Kidney (tissue), 14 donors: ENCODE measurements around the gene GPC3. TPM values are rescaled to one million over a fixed set of nuclear protein-coding genes. Genes with fewer than 3 reads are reported as not detected.
"Not testable (repeated sequence)": the region's sequence is repeated elsewhere in the genome, so short reads cannot be mapped to it uniquely, and the experiment has no call there.

ENCODE experiments used
- DNase-seq, 5 donors: peaks; one replicate each; pipeline ENCODE4 v3.0.0-alpha.2; 2013 to 2020
- FAIRE-seq: peaks from 2 replicates; lab custom pipeline; 2012; peaks lifted over from hg19 to GRCh38; lab: Jason Lieb, UNC
- H3K27ac ChIP-seq, 2 donors: one replicate each; pipeline ENCODE4 v1.7.0; 2013; ENCODE audit warnings: low read depth in 2 of 2, low read length in 2 of 2, inconsistent platforms in 1 of 2
- H3K27me3 ChIP-seq: one replicate; pipeline ENCODE4 v1.7.1; 2013; ENCODE audit warnings: low read length, inconsistent platforms; ENCODE audit not compliant: control insufficient read depth, insufficient read depth
- H3K36me3 ChIP-seq, 3 donors: one replicate each; pipeline versions ENCODE4 v1.7.0 to v1.7.1; 2013; ENCODE audit warnings: low read length in 3 of 3, control low read depth in 1 of 3, inconsistent platforms in 1 of 3; ENCODE audit not compliant: insufficient read depth in 3 of 3, control insufficient read depth in 2 of 3
- H3K4me1 ChIP-seq, 3 donors: one replicate each; pipeline versions ENCODE4 v1.7.0 to v1.7.1; 2013; ENCODE audit warnings: low read length in 3 of 3, inconsistent platforms in 1 of 3, low read depth in 1 of 3; ENCODE audit not compliant: control insufficient read depth in 2 of 3, insufficient read depth in 2 of 3
- H3K4me3 ChIP-seq, 3 donors: one replicate each; pipeline versions ENCODE4 v1.7.0 to v1.8.1; 2013; ENCODE audit warnings: low read length in 3 of 3, control low read depth in 1 of 3, inconsistent platforms in 1 of 3
- H3K9ac ChIP-seq, 3 donors: one replicate each; pipeline versions ENCODE4 v1.7.0 to v1.7.1; 2013; ENCODE audit warnings: low read length in 3 of 3, control low read depth in 1 of 3, inconsistent platforms in 1 of 3
- H3K9me3 ChIP-seq, 3 donors: one replicate each; pipeline versions ENCODE4 v1.7.0 to v1.7.1; 2013; ENCODE audit warnings: low read length in 3 of 3, control low read depth in 1 of 3, inconsistent platforms in 1 of 3; ENCODE audit not compliant: control insufficient read depth in 2 of 3, insufficient read depth in 1 of 3
- CTCF ChIP-seq: IDR thresholded peaks from 3 replicates; pipeline ENCODE4 v1.5.1; 2012; ENCODE audit warnings: mild to moderate bottlenecking, moderate library complexity, borderline replicate concordance; ENCODE audit not compliant: insufficient read depth; ENCODE audit errors: extremely low read depth
- intact Hi-C: fragments of 100-400 bp; cut with DNase I; formaldehyde crosslinking; loops from one replicate; pipeline ENCODE4 v1.11.1; 2022
- polyA plus RNA-seq: library from polyadenylated mRNA; stranded (reverse); fragments of 350-450 nt; fragmentation: Illumina TruSeq; extraction: RNeasy Lipid Tissue Mini Kit (QIAGEN cat#74804); gene quantifications from one replicate; pipeline ENCODE4 v1.2.3, GENCODE V29; 2014; ENCODE audit warnings: low read depth, low replicate concordance; ENCODE audit not compliant: insufficient read depth
- total RNA-seq: library from RNA; stranded (reverse); fragmentation: NEBNext Ultra II Directional; extraction: Animal tissue kit (Norgen Biotek cat#: 25700); gene quantifications from one replicate; pipeline ENCODE4 v1.2.1, GENCODE V29; 2021
- donor health status: control.
- donor health status: control.
- donor health status: control.
- donor health status: control.
- donor health status: control.
- donor health status: DM: yes; HTN: yes; CAD: no.
- donor health status: Normal renal cell carcinoma (clear cell type).

GPC3 gene
- total and polyA plus RNA-seq, 2 donors from 2014 or later = 43.0 to 52.5 TPM

DNA sequence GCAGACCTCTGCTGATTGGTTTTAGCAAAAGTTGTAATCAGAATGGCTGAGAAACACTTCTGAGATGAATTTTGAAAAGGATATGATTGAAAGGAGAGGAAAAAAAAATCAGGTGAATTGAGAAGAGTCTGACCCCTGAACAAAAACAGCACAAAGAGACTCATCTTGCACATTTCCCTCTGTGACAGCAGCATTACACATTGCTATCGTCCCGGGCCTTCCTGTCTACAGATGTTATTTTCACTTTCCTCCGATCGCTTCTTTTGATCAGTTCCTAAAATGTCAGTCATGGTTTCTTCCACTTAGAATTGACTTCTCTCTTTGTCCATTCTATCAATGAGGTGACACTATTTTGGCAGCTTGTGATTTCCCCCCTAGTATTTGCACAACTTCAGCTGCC lies 262.6 kb downstream of the GPC3 start:
- intact Hi-C loops = no loop called here
- DNase-seq = no peak
- Histone ChIP-seq H3K27me3 (no peaks in the 10 kb centered on the region), H3K36me3 (no peaks in the 10 kb centered on the region), H3K4me3 (no peak overlapping the region), H3K9me3 (no peaks in the 10 kb centered on the region), H3K4me1 (no peaks in the 10 kb centered on the region), H3K9ac (no peak overlapping the region), H3K27ac (no peak overlapping the region)
- no peak for FAIRE-seq
- no peak for TF ChIP-seq CTCF

- H3K27me3 ChIP-seq, H3K9ac ChIP-seq, H3K27ac ChIP-seq, FAIRE-seq, H3K9me3 ChIP-seq, H3K4me1 ChIP-seq, intact Hi-C loops, DNase-seq, H3K4me3 ChIP-seq, H3K36me3 ChIP-seq: not testable (repeated sequence)
These were observed 265.1 kb downstream of the GPC3 start for GRCh38 chrX:133720269-133720668.

GRCh38 chrX:133715715-133716114 lies 269.7 kb downstream of the GPC3 start:
- Histone ChIP-seq H3K27ac (no peak overlapping the region), H3K36me3 (no peaks in the 10 kb centered on the region), H3K9ac (no peak overlapping the region), H3K4me1 (no peaks in the 10 kb centered on the region), H3K27me3 (no peaks in the 10 kb centered on the region), H3K9me3 (no peaks in the 10 kb centered on the region), H3K4me3 (no peak overlapping the region)
- intact Hi-C loops = no loop called here
- DNase-seq = no peak
- no peak for TF ChIP-seq CTCF
- no peak for FAIRE-seq

DNA sequence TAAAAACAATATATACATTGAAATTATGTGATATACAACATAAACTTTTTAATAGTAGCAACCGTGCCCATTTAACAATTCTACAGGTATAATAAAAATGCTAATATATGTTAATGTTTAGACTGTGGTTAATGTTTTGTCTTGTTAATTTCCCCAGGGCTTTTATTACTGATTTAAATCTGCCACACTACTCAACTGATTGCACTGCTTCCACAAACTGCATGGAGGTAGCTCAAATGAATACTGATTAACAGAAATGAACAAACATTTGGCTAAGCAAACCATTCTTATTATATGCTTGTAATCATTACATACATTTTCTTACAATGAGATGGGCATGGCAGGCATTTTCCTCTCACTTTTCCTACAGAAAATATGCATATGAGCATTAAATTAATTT lies 275.9 kb downstream of the GPC3 start:
- DNase-seq (peak in 2 of 5 donors; percentile 21 to 32), FAIRE-seq (no peak)
- intact Hi-C loops = no loop called here
- Histone ChIP-seq H3K27ac (no peak overlapping the region), H3K4me1 (no peaks in the 10 kb centered on the region), H3K9me3 (no peaks in the 10 kb centered on the region), H3K4me3 (no peak overlapping the region), H3K27me3 (no peaks in the 10 kb centered on the region), H3K36me3 (no peaks in the 10 kb centered on the region), H3K9ac (no peak overlapping the region)
- TF ChIP-seq CTCF = no peak
